Measurements from ENCODE around the gene TANGO6.
"Not testable (repeated sequence)": the region's sequence is repeated elsewhere in the genome, so short reads cannot be mapped to it uniquely, and the experiment has no call there.

The TANGO6 gene

DNA sequence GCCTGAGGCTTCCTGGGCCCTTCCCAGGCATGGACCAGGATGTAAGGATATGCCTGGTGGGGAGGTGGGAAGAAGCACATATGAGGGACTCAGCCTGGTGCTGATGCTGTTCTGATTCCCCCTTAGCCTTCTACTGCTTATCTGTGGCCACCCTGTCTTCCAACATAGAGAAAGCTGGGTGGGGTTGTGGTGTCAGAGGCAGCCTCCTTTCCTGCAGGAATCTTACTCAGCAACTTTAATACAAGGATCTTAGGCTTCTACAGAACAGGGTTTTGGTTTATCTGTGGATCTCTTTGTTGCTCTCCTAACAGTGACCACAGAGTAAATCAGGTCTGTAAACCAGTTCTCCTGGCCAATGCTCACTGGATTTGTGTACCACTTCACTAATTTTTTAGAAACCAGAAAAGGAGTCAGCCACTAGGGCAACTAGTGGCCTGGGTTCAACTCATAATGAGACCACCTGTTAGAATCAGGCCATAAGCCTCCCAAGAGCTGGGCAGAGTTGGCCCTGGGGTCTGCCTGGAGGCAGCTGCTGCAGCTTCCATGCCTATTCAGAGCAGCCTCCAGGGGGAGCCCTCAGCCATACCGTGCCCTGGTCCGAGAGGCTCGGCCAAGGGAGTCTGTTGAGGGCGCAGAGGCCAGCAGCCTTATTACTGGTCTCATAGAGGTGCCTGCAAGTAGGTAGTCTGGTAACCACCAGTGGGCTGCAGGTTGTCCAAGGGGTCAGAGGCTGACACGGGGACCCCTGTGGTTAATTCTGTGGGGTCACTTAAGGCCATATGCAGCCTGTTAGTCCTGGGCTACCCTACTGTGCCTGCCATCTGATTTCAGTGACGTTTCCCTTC lies 269.2 kb downstream of the TANGO6 start:
- no peak for FAIRE-seq
- peak; percentile 71 for DNase-seq (ENCODE audit: insufficient read length, low spot score)

DNA sequence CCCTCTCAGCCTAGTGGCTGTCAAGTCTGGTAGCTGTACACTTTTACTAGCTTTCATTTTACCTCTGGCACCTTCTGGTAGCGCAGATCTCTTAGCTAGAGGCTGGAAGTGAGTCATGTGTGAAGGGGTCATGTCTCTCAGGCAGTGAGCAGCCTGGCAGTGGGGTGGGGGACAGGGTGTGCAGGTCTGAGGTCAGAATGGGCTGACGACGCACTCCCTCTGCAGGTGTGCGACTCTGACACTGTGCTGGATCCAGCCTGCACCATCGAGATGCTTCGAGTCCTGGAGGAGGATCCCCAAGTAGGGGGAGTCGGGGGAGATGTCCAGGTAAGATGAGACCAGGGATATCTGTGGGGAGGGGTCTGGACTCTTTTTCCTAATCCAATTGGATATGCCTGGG lies 269.9 kb downstream of the TANGO6 start:
- DNase-seq (ENCODE audit: insufficient read length, low spot score) (no peak), FAIRE-seq (no peak)

DNA sequence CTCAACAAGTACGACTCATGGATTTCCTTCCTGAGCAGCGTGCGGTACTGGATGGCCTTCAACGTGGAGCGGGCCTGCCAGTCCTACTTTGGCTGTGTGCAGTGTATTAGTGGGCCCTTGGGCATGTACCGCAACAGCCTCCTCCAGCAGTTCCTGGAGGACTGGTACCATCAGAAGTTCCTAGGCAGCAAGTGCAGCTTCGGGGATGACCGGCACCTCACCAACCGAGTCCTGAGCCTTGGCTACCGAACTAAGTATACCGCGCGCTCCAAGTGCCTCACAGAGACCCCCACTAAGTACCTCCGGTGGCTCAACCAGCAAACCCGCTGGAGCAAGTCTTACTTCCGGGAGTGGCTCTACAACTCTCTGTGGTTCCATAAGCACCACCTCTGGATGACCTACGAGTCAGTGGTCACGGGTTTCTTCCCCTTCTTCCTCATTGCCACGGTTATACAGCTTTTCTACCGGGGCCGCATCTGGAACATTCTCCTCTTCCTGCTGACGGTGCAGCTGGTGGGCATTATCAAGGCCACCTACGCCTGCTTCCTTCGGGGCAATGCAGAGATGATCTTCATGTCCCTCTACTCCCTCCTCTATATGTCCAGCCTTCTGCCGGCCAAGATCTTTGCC lies 271.1 kb downstream of the TANGO6 start:
- FAIRE-seq (no peak), DNase-seq (ENCODE audit: insufficient read length, low spot score) (no peak)

DNA sequence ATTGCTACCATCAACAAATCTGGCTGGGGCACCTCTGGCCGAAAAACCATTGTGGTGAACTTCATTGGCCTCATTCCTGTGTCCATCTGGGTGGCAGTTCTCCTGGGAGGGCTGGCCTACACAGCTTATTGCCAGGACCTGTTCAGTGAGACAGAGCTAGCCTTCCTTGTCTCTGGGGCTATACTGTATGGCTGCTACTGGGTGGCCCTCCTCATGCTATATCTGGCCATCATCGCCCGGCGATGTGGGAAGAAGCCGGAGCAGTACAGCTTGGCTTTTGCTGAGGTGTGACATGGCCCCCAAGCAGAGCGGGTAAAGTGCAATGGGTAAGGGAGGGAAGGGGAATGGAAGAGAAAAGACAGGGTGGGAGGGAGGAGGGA lies 271.6 kb downstream of the TANGO6 start:
- DNase-seq (ENCODE audit: insufficient read length, low spot score) (no peak), FAIRE-seq (no peak)

DNA sequence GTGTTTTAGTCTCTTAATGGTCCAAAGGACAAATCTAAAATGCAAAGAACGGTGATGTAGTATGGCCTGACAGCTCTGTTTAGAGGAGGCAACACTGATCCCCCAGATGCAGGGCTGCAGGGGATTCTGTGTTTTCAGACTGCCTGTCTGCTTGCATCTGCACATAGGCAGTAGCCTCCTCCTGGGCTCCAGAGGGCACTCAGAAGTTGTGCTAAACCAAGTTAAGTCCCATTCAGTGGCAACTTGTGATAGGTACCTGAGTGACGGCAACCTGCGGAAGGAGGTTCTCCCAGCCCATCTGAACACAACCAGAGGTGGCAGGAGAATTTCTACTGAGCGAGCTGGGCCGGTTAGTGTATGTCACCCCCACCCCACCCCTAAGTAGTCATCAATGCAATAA lies 272.0 kb downstream of the TANGO6 start:
- FAIRE-seq (no peak), DNase-seq (ENCODE audit: insufficient read length, low spot score) (no peak)

DNA sequence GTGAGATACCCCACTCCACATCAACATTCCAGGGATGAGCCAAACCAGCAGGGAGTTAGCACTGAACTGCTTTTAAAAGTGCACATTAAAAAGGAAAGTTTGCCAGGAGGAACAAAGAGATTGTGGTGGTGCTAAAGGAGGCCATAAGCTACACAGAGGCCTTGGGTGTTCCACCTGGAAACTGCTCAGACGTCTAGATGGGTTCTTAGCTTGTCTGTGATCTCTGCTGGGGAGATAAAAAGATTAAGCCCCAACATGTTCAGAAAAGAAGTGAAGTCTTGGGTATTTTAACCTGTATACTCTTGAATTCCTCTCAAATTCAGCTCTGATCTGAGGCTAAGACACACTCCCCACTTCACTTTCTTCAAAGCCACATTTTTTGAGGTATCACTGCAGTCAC lies 272.5 kb downstream of the TANGO6 start:
- DNase-seq (ENCODE audit: insufficient read length, low spot score) (no peak), FAIRE-seq (no peak)

DNA sequence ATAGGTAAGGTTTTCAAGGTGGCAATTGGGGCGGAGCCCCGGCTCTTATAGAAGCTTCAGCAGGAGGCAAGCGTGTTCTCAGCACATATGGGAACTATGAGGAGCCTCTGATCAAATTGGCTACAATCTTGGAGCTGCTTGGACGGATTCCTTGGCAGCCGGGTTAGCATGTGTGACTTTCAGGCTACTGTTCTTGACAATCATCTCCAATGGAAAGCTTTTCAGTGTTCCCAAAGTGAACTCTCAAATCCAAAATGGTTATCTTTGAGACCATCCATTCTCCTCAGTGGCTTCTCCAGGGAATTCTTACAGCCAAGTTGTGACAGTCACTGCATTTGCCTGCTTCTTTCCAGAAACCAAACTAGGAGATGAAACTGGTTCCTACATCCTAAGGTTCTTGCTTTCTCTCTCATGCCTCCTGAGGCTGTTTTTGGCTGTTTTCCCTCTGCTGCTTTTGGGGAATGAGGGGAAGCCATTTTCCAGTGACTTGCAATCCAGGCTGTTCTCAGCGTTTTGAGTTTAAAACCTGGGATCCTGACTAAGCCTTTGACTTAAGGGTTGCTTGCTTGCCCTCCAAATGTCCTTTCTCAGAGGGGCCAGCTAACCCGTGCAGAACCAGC lies 273.0 kb downstream of the TANGO6 start:
- no peak for DNase-seq (ENCODE audit: insufficient read length, low spot score)
- no peak for FAIRE-seq

DNA sequence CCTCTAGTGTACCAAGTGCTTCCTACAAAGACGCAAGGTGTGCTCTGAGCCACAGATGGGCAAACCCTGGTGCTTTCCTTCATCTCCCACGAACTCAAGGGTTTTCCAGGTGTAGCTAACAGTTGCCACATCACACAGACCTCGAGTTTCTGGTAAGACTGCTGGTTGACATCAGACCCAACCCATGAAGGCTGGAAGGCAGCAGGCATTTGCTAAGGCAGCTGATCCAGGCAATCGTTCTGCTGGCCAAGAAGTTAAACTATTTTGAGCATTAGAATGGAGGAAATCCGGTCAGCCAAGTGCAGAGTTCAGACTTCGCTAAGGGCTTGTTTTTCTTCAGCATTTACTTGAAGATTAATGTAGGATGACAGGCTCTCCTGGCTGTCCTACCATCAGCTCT lies 273.6 kb downstream of the TANGO6 start:
- FAIRE-seq = no peak
- DNase-seq (ENCODE audit: insufficient read length, low spot score) = no peak

DNA sequence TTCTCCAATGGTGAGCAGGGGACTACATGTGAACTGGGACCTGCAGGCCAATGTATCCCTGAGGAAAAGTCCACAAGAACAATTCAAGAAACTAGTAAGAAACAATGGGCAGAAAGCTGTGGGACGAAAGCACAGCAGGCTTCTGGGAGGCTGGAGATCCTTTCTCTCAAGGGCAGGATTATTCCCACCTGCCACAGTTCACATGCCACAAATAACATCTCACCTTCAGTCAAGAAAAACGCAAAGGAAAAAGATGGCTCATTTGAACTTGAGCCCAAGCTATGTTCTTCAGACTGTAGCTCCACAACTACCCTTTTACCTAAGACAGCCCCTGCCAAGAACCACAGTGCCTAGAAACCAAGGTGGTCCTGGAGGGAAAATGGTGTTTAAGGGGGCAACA lies 275.1 kb downstream of the TANGO6 start:
- FAIRE-seq (no peak), DNase-seq (ENCODE audit: insufficient read length, low spot score) (no peak)

DNA sequence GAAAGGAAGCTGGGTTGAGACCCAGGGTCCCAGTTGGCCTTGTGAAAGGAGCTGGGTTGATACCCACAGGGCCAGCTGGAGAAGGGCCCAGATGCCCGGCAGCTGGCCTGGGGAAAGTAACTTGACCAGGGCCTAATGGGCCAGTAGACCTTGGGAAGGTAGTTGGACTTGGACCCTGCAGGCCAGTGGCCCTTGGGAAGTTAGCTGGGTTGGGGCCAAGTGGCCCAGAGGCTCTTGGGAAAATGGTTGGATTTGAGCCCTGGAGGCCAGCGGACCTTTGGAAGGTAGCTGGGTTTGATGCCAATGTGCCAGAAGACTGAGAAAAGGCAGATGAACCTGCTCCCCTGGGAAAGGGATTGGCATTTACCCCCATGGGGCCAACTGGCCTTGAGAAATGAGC lies 275.7 kb downstream of the TANGO6 start:
- no peak for FAIRE-seq
- no peak for DNase-seq (ENCODE audit: insufficient read length, low spot score)

DNA sequence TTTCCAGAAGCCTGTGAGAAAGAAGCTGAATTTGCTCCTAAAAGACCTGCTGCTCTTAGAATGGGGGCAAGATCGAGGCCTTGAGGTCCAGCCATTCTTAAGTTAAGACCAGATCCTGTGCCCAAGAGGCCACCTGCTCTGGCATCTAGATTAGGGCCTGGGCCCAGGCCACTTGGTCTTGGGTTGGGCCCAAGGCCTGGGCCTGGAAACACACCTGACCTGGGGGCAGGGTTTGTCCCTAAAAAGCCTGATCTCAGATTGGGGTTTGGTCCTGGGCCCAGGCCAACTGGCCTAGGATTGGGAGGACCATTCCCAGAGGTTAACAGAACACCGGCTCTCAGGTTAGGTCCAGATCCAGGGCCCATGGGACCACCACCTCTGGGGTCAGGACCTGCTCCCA lies 276.2 kb downstream of the TANGO6 start:
- DNase-seq (ENCODE audit: insufficient read length, low spot score) = no peak

DNA sequence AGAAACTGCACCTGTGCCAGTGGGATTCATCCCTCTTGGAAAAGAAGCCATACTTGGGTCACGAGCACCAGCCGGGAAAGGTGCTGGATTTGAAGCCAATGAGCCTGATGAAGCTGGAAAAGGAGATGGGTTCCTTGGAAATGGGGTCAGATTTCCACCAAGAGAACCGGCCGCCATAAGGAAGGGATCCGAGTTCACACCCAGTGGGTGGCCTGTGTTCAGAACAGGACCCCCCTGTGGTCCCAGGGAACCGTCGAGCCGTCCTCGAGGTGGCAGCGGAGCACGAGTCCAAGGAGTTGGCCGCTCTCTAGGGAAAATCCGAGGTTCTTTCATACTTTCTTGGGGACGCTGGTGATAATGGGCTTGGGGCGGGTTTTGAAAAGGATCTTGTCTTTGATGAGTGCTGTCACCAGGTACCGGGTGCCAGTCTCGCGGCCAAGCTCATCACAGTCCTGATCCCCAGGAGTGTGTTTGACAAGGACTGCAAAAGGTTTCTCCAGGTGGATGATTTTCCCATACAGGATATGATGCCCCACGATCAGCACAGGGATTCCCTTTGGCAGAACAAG lies 276.8 kb downstream of the TANGO6 start:
- DNase-seq (ENCODE audit: insufficient read length, low spot score) (no peak), FAIRE-seq (no peak)

More for the DNA sequence above, 276.2 kb downstream of the TANGO6 start:
- FAIRE-seq = no peak

DNA sequence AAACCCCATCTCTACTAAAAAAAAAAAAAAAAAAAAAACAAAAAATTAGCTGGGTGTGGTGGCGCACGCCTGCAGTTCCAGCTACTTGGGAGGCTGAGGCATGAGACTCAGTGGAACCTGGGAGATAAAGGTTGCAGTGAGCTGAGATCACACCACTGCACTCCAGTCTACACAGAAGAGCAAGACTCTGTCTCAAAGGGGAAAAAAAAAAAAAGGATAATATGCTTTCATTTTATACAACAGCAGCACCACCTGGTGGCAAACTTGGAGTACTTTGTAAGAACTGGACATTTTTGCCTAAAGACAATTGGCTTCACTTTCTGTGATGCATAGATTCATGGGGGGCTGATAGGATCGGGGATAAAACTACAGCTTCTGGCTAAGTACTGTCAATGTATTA lies 280.6 kb downstream of the TANGO6 start:
- DNase-seq (ENCODE audit: insufficient read length, low spot score) (no peak), FAIRE-seq (peak; percentile 51)

DNA sequence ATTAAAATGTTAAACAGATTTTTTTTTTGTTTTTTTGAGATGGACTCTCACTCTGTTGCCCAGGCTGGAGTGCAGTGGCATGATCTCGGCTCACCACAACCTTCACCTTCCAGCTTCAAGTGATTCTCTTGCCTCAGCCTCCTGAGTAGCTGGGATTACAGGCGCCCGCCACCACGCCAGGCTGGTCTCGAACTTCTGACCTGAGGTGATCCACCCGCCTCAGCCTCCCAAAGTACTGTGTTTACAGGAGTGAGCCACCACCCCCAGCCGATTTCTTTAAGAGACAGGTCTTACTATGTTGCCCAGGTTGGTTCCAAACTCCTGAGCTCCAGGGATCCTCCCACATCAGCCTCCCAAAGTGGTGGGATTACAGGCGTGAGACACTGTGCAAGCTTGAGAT lies 281.1 kb downstream of the TANGO6 start:
- not testable (repeated sequence) for DNase-seq (ENCODE audit: insufficient read length, low spot score); FAIRE-seq

DNA sequence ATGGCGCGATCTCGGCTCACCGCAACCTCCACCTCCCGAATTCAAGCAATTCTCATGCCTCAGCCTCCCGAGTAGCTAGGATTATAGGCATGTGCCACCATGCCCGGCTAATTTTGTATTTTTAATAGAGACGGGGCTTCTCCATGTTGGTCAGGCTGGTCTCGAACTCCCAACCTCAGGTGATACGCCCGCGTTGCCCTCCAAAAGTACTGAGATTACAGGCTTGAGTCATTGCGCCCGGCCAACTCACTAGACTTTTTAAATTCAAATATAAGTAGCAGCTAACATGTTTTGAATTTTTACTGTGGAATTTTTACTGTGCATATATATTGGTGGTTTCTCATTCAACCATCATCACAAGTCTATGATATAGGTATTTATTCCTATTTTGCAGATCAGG lies 281.6 kb downstream of the TANGO6 start:
- not testable (repeated sequence) for FAIRE-seq

DNA sequence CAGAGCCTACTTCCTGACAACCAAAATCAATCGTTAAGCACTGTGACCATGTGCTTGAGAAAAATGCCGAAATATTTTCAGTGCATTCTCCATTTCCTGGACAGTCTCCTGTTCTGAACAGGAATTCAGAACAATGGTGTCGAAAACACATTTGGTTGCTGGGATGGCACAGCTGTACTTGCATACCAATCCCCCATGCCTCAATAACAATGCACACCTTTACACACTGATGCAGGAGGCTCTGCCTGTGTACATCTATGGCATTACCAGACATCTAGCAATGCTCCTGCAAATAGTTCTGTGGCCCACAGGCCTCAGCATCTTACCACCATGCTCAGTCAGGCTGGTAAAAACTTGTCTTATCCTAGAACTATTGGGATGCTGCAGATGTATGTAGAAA lies 282.9 kb downstream of the TANGO6 start:
- no peak for FAIRE-seq

More for the DNA sequence above, 281.6 kb downstream of the TANGO6 start:
- DNase-seq (ENCODE audit: insufficient read length, low spot score) = not testable (repeated sequence)

DNA sequence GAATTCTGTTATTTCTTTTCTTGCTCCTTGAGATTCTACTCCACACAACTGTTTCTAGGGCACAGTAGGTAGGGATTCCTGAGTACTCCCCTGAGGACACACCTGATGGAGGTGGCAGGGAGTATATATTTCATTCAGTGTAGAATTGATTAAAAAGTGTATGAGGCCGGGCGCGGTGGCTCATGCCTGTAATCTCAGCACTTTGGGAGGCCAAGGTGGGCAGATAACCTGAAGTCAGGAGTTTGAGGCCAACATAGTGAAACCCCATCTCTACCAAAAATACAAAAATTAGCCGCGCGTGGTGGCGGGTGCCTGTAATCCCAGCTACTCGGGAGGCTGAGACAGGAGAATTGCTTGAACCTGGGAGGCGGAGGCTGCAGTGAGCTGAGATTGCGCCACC lies 283.5 kb downstream of the TANGO6 start:
- not testable (repeated sequence) for DNase-seq (ENCODE audit: insufficient read length, low spot score); FAIRE-seq

More for the DNA sequence above, 282.9 kb downstream of the TANGO6 start:
- no peak for DNase-seq (ENCODE audit: insufficient read length, low spot score)

DNA sequence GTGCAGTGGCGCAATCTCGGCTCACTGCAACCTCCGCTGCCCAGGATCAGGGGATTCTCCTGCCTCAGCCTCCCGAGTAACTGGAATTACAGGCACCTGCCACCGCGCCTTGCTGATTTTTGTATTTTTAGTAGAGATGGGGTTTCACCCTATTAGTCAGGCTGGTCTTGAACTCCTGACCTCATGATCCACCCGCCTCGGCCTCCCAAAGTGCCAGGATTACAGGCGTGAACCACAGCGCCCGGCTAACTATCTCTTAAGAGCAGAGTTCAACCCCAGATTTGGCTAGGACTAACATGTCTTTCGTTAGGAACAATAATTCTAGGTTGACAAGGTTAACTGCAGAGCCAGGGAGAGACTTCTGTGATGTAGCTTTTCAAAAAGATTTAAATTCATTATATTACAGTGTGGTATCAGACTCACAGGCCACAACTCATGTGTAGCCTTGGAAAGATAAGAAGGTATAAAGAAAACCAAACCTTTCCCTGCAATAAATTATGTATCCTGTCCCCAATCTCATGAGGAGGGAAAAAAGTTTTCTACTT lies 284.7 kb downstream of the TANGO6 start:
- no peak for DNase-seq (ENCODE audit: insufficient read length, low spot score)
- no peak for FAIRE-seq

DNA sequence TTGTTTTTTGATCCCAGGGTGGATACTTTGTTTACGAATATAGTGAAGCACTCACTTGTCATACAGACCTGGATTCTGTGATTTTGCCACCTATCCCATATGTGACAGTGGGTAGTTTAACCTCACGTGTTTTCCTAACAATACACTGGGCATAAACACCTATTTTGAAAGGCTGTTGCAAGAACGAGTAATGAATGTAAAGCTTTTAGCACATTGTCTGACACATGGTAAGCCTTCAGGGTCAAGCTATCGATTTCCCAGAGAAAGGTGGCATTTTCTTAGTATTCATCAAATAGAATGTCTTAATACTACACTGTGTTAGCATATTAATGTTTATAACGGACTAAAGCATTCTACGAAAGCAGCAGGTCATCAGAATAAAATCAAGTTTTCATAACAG lies 287.1 kb downstream of the TANGO6 start:
- FAIRE-seq = no peak

DNA sequence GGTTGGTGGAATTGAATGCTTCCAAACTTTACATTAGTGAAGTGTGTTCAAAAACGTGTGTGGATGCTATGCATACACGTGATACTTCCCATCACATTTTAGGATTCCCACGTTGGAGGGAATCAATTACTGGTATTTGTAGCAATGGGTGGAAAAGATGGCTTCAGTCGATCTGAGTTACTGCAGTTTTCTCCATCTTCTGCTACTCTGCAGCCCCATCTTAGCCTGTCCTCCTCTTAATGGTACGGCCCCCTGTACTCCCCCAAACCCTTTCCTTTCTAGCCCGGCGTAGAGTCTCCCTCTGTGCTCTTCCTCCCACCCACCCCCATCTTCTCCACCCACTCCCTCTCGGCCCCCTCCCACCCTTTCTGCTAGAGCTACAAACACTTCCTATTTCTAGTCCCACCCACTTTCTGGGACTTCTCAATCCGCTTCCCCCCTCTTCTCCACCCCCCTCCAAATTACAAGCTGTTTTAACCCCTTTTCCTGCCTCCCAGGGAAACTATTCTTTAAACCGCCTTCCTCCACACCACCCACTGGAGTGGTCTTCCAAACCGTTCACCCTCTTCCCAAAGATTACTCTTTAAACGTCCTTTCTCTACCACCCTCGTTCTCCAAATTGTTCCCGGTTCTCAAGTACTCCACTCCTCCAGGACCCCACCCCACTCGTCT lies 288.0 kb downstream of the TANGO6 start:
- no peak for FAIRE-seq
- no peak for DNase-seq (ENCODE audit: insufficient read length, low spot score)

More for the DNA sequence above, 287.1 kb downstream of the TANGO6 start:
- DNase-seq (ENCODE audit: insufficient read length, low spot score) = no peak
